Panc1 (cell line): Measurements from ENCODE around the gene ZNF76. TPM values are rescaled to one million over a fixed set of nuclear protein-coding genes. Genes with fewer than 3 reads are reported as not detected.

Experiments used
- ATAC-seq: fragments of 200-7000 bp; cut with Tn5 transposase; 2 replicates; pipeline ENCODE4 v1.9.1; 2020; ENCODE audit warnings: mild to moderate bottlenecking, moderate library complexity
- BruUV-seq: library from RNA; stranded (reverse); fragments of 400-500 nt; replicated peaks from 2 replicates; lab custom pipeline; 2021; lab: Mats Ljungman, UMichigan
- CTCF ChIA-PET: fragments of 300-600 bp; sonication (Branson Sonifier 250); formaldehyde crosslinking; loops from one replicate; lab custom pipeline; 2022; ENCODE audit warnings: antibody characterized with exemption; lab: Charles Lee
- POLR2A ChIA-PET: fragments of 300-600 bp; sonication (Branson Sonifier 250); formaldehyde crosslinking; loops from one replicate; lab custom pipeline; 2022; ENCODE audit warnings: antibody characterized with exemption; lab: Charles Lee
- DNase-seq: peaks from one replicate; pipeline ENCODE4 v3.0.0-alpha.2; 2010; ENCODE audit warnings: low read depth, low spot score
- H3K27ac ChIP-seq: 2 replicates; pipeline ENCODE4 v1.5.1; 2011; ENCODE audit warnings: mild to moderate bottlenecking, low read length, inconsistent platforms
- H3K27me3 ChIP-seq: fragments of 200-500 bp; sonication (Bioruptor generic); 2 replicates; pipeline ENCODE4 v1.6.0; 2014; ENCODE audit warnings: low read length, inconsistent platforms; ENCODE audit not compliant: control insufficient read depth, insufficient read depth
- H3K36me3 ChIP-seq: fragments of 200-500 bp; sonication (Bioruptor generic); 2 replicates; pipeline ENCODE4 v1.5.1; 2014; ENCODE audit warnings: inconsistent platforms, mild to moderate bottlenecking, low read length, moderate library complexity; ENCODE audit not compliant: control insufficient read depth, insufficient read depth
- H3K4me1 ChIP-seq: 2 replicates; pipeline ENCODE4 v1.5.1; 2011; ENCODE audit warnings: inconsistent platforms, mild to moderate bottlenecking, low read length, moderate library complexity; ENCODE audit not compliant: control insufficient read depth, insufficient read depth
- H3K4me3 ChIP-seq, 2 experiments: 2 replicates each; pipeline ENCODE4 v1.5.1; 2011 to 2012; ENCODE audit warnings: low read depth in 2 of 2, low read length in 2 of 2, mild to moderate bottlenecking in 2 of 2, inconsistent platforms in 1 of 2, moderate library complexity in 1 of 2
- H3K9me3 ChIP-seq: fragments of 200-500 bp; sonication (Bioruptor generic); 2 replicates; pipeline ENCODE4 v1.5.1; 2014; ENCODE audit warnings: low read depth, mild to moderate bottlenecking, inconsistent platforms, low read length, moderate library complexity; ENCODE audit not compliant: control insufficient read depth, insufficient read depth
- POLR2AphosphoS5 ChIP-seq: IDR thresholded peaks from 2 replicates; pipeline ENCODE4 v1.6.1; 2012; ENCODE audit warnings: mild to moderate bottlenecking, low read depth, low read length, moderate library complexity
- SIN3A ChIP-seq: IDR thresholded peaks from 2 replicates; pipeline ENCODE4 v1.6.1; 2012; ENCODE audit warnings: low read depth, mild to moderate bottlenecking, low read length, moderate library complexity, borderline replicate concordance; ENCODE audit not compliant: insufficient read depth
- TCF7L2 ChIP-seq: IDR thresholded peaks from 2 replicates; pipeline ENCODE4 v1.6.1; 2011; ENCODE audit warnings: mild to moderate bottlenecking, low read depth, low read length, inconsistent platforms
- in situ Hi-C: cut with HindIII; loops from 2 replicates; pipeline ENCODE4 v1.10.0; 2016; ENCODE audit warnings: low sequenced_read_pairs, low pct_unique_long_range_greater_than_20kb
- intact Hi-C: fragments of 100-400 bp; cut with micrococcal nuclease; formaldehyde crosslinking; loops from one replicate; pipeline ENCODE4 v1.10.0; 2022; ENCODE audit not compliant: unreplicated experiment
- total RNA-seq: library from RNA; stranded (reverse); gene quantifications from one replicate; pipeline ENCODE4 v1.2.1, GENCODE V29; 2021; ENCODE audit not compliant: unreplicated experiment
- TF ChIP-seq, protein P1 (sequence below): fragments of 450-650 bp; IDR thresholded peaks from 2 replicates; pipeline ENCODE4 v1.5.1; 2017; ENCODE audit warnings: mild to moderate bottlenecking
- TF ChIP-seq, protein P2 (sequence below), 2 experiments: IDR thresholded peaks; 2 replicates each; pipeline ENCODE4 v1.6.1; 2011 to 2012; ENCODE audit warnings: low read depth in 2 of 2, control low read depth in 1 of 2, low read length in 1 of 2, mild to moderate bottlenecking in 1 of 2, moderate library complexity in 1 of 2; ENCODE audit not compliant: insufficient read depth in 1 of 2

ZNF76 gene
- total RNA-seq, 1 experiment from 2014 or later, result 41.5 TPM

DNA sequence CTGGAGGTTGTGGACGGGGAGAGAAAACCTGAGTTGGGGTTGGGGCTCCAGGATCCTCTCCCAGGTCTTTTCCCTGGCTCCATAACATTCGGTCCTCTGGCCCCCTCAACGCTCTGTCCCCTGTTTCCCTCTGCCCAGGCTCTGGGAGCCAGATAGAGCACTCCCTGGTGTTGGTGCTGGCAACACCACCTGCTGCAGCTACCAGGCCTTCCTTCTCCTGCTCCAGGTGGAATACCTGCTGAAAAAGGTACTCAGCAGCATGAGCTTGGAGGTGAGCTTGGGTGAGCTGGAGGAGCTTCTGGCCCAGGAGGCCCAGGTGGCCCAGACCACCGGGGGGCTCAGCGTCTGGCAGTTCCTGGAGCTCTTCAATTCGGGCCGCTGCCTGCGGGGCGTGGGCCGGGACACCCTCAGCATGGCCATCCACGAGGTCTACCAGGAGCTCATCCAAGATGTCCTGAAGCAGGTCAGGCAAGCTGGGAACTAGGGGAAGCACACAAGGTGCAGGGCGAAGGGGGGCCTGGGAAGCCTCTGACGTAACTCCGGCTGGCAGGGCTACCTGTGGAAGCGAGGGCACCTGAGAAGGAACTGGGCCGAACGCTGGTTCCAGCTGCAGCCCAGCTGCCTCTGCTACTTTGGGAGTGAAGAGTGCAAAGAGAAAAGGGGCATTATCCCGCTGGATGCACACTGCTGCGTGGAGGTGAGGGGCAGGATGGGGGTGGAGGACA lies 52.7 kb downstream of the ZNF76 start:
- DNase-seq, result no peak
- peaks cover 9% of the 10 kb centered on the region; the same call in 1 of the 2 replicates for H3K27me3 ChIP-seq
- POLR2A ChIA-PET, result no interaction called here
- CTCF ChIA-PET, result no interaction called here
- no peak overlapping the region for H3K4me3 ChIP-seq
- intact Hi-C loops, result no loop called here
- in situ Hi-C loops, result no loop called here
- H3K36me3 ChIP-seq, result no peaks in the 10 kb centered on the region
- no peaks in the 10 kb centered on the region for H3K9me3 ChIP-seq
- BruUV-seq, result no TSS peak
- TF ChIP-seq TCF7L2 (no peak), SIN3A (no peak)
- TF ChIP-seq, protein P1, sequence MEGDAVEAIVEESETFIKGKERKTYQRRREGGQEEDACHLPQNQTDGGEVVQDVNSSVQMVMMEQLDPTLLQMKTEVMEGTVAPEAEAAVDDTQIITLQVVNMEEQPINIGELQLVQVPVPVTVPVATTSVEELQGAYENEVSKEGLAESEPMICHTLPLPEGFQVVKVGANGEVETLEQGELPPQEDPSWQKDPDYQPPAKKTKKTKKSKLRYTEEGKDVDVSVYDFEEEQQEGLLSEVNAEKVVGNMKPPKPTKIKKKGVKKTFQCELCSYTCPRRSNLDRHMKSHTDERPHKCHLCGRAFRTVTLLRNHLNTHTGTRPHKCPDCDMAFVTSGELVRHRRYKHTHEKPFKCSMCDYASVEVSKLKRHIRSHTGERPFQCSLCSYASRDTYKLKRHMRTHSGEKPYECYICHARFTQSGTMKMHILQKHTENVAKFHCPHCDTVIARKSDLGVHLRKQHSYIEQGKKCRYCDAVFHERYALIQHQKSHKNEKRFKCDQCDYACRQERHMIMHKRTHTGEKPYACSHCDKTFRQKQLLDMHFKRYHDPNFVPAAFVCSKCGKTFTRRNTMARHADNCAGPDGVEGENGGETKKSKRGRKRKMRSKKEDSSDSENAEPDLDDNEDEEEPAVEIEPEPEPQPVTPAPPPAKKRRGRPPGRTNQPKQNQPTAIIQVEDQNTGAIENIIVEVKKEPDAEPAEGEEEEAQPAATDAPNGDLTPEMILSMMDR, result no peak
- no peaks in the 10 kb centered on the region for H3K4me1 ChIP-seq
- ATAC-seq, result no peak
- H3K27ac ChIP-seq, result no peak overlapping the region

DNA sequence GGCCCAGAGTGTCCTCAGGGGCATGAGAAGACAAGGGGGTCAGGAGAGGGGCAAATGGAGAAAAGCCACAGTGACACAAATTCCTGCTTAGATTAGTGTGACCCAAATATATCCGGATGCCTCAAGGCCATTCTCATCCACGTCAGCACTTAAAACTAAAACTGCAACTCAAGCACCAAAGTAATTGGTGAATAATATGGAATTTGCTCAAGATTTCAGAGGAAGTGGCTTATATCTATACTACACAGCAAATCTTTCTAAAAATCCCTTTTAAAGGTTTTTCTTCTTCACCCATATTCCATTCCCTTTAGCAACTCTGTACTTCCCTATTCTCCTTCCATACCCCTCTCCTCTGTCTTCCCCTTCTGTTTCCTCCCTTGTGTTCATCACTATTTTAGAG lies 53.3 kb downstream of the ZNF76 start:
- CTCF ChIA-PET, result no interaction called here
- Histone ChIP-seq H3K4me3 (no peak overlapping the region), H3K27ac (no peak overlapping the region), H3K36me3 (no peaks in the 10 kb centered on the region), H3K9me3 (no peaks in the 10 kb centered on the region), H3K27me3 (peaks cover 11% of the 10 kb centered on the region; the same call in 1 of the 2 replicates), H3K4me1 (no peaks in the 10 kb centered on the region)
- DNase-seq (no peak), ATAC-seq (no peak)
- TF ChIP-seq SIN3A, result no peak
- TF ChIP-seq, protein P2, sequence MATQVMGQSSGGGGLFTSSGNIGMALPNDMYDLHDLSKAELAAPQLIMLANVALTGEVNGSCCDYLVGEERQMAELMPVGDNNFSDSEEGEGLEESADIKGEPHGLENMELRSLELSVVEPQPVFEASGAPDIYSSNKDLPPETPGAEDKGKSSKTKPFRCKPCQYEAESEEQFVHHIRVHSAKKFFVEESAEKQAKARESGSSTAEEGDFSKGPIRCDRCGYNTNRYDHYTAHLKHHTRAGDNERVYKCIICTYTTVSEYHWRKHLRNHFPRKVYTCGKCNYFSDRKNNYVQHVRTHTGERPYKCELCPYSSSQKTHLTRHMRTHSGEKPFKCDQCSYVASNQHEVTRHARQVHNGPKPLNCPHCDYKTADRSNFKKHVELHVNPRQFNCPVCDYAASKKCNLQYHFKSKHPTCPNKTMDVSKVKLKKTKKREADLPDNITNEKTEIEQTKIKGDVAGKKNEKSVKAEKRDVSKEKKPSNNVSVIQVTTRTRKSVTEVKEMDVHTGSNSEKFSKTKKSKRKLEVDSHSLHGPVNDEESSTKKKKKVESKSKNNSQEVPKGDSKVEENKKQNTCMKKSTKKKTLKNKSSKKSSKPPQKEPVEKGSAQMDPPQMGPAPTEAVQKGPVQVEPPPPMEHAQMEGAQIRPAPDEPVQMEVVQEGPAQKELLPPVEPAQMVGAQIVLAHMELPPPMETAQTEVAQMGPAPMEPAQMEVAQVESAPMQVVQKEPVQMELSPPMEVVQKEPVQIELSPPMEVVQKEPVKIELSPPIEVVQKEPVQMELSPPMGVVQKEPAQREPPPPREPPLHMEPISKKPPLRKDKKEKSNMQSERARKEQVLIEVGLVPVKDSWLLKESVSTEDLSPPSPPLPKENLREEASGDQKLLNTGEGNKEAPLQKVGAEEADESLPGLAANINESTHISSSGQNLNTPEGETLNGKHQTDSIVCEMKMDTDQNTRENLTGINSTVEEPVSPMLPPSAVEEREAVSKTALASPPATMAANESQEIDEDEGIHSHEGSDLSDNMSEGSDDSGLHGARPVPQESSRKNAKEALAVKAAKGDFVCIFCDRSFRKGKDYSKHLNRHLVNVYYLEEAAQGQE (IDR thresholded peaks at IDR 0.05; ENCODE audit: insufficient read depth in 1 of 2, low read depth in 2 of 2, low read length in 1 of 2), result no peak
- TF ChIP-seq, protein P1, result no peak
- TF ChIP-seq POLR2AphosphoS5, result no peak
- TF ChIP-seq TCF7L2, result no peak
- intact Hi-C loops, result no loop called here
- no TSS peak for BruUV-seq
- in situ Hi-C loops, result no loop called here
- POLR2A ChIA-PET, result no interaction called here
